Activated CD8-positive, alpha-beta memory T cell treated with anti-CD3 and anti-CD28 coated beads for 36 hours (primary cell): Measurements from ENCODE around the gene BCL2A1. TPM values are rescaled to one million over a fixed set of nuclear protein-coding genes. Genes with fewer than 3 reads are reported as not detected.
"Not testable (repeated sequence)": the region's sequence is repeated elsewhere in the genome, so short reads cannot be mapped to it uniquely, and the experiment has no call there.

Source experiments
- CTCF ChIA-PET: fragments of 350-600 bp; sonication (Branson Sonifier 250); formaldehyde crosslinking; loops from one replicate; lab custom pipeline; 2021; ENCODE audit warnings: antibody characterized with exemption; lab: Charles Lee
- POLR2A ChIA-PET: fragments of 350-600 bp; sonication (Branson Sonifier 250); formaldehyde crosslinking; loops from one replicate; lab custom pipeline; 2021; ENCODE audit warnings: antibody characterized with exemption; lab: Charles Lee
- total RNA-seq, 2 experiments: library from RNA; stranded (reverse); gene quantifications; one replicate each; pipeline ENCODE4 v1.2.3, GENCODE V29; 2021

Gene BCL2A1
- total RNA-seq, 2 experiments from 2014 or later: 73.5 to 79.6 TPM

- ChIA-PET POLR2A (interaction anchor here (1.1 to 1.3 kb wide), 4 partner anchors 20 to 45 kb away, joined by 3 to 7 read pairs (median 4); partner anchors contain the start of gene BCL2A1), CTCF (interaction anchor here (1.3 kb wide), 1 partner anchor 25 kb away, joined by 4 read pairs; no protein-coding TSS in a partner anchor)
Measured at GRCh38 chr15:79942741-79943481, 28.1 kb downstream of the BCL2A1 start.

GRCh38 chr15:79939399-79939798, 31.6 kb downstream of the BCL2A1 start:
- CTCF ChIA-PET: no interaction called here
- POLR2A ChIA-PET: no interaction called here

- POLR2A ChIA-PET: no interaction called here
- CTCF ChIA-PET: no interaction called here
Measured at GRCh38 chr15:79938143-79938542, 32.9 kb downstream of the BCL2A1 start.

- POLR2A ChIA-PET: interaction anchor here (0.6 kb wide), 1 partner anchor 83 kb away, joined by 7 read pairs; no protein-coding TSS in a partner anchor
- CTCF ChIA-PET: interaction anchor here (1.5 kb wide), 1 partner anchor 14 kb away, joined by 5 read pairs; no protein-coding TSS in a partner anchor
Measured at GRCh38 chr15:79935556-79936201, 35.3 kb downstream of the BCL2A1 start.

- ChIA-PET POLR2A (no interaction called here), CTCF (no interaction called here)
Measured at GRCh38 chr15:79933231-79933630, 37.8 kb downstream of the BCL2A1 start.

- ChIA-PET POLR2A (interaction anchor here (1.4 kb wide), 1 partner anchor 9 kb away, joined by 3 read pairs; no protein-coding TSS in a partner anchor), CTCF (no interaction called here)
Measured at GRCh38 chr15:79932447-79932846, 38.5 kb downstream of the BCL2A1 start.

GRCh38 chr15:79930516-79930915, 40.5 kb downstream of the BCL2A1 start:
- ChIA-PET POLR2A (no interaction called here), CTCF (interaction anchor here (0.7 kb wide), 1 partner anchor 170 kb away, joined by 6 read pairs; no protein-coding TSS in a partner anchor)

GRCh38 chr15:79929412-79929811, 41.6 kb downstream of the BCL2A1 start:
- ChIA-PET POLR2A (no interaction called here), CTCF (no interaction called here)

GRCh38 chr15:79926116-79926515, 44.9 kb downstream of the BCL2A1 start:
- CTCF ChIA-PET, POLR2A ChIA-PET: not testable (repeated sequence)

GRCh38 chr15:79924379-79924778, 46.6 kb downstream of the BCL2A1 start:
- ChIA-PET CTCF (no interaction called here), POLR2A (interaction anchor here (2.8 kb wide), 1 partner anchor 44 kb away, joined by 45 read pairs; no protein-coding TSS in a partner anchor)

- CTCF ChIA-PET: interaction anchor here (1.2 to 1.9 kb wide), 3 partner anchors 38 to 48 kb away, joined by 3 to 7 read pairs (median 4); partner anchors contain the start of gene BCL2A1
- POLR2A ChIA-PET: interaction anchor here (0.7 to 2.8 kb wide), 11 partner anchors 8 to 228 kb away, joined by 3 to 45 read pairs (median 5); partner anchors contain the start of genes BCL2A1 and MTHFS
Measured at GRCh38 chr15:79923515-79924169, 47.4 kb downstream of the BCL2A1 start.

GRCh38 chr15:79923079-79923514, 47.9 kb downstream of the BCL2A1 start:
- ChIA-PET POLR2A (interaction anchor here (0.5 to 2.8 kb wide), 14 partner anchors 9 to 234 kb away, joined by 3 to 45 read pairs (median 4); partner anchors contain the start of genes BCL2A1 and MTHFS), CTCF (interaction anchor here (0.5 to 2.4 kb wide), 6 partner anchors 9 to 69 kb away, joined by 3 to 7 read pairs (median 4); partner anchors contain the start of gene BCL2A1)

- CTCF ChIA-PET: interaction anchor here (0.5 to 2.4 kb wide), 6 partner anchors 9 to 69 kb away, joined by 3 to 7 read pairs (median 4); partner anchors contain the start of gene BCL2A1
Measured at GRCh38 chr15:79922512-79923078, 48.4 kb downstream of the BCL2A1 start.

GRCh38 chr15:79919749-79920511, 51.1 kb downstream of the BCL2A1 start:
- ChIA-PET CTCF (no interaction called here), POLR2A (interaction anchor here (0.9 kb wide), 1 partner anchor 24 kb away, joined by 3 read pairs; no protein-coding TSS in a partner anchor)

More at GRCh38 chr15:79922512-79923078, 48.4 kb downstream of the BCL2A1 start:
- POLR2A ChIA-PET: interaction anchor here (0.5 to 2.8 kb wide), 13 partner anchors 9 to 235 kb away, joined by 3 to 45 read pairs (median 4); partner anchors contain the start of genes BCL2A1 and MTHFS

- POLR2A ChIA-PET: no interaction called here
Measured at GRCh38 chr15:79919090-79919748, 51.8 kb downstream of the BCL2A1 start.

GRCh38 chr15:79918278-79918677, 52.7 kb downstream of the BCL2A1 start:
- CTCF ChIA-PET: no interaction called here
- POLR2A ChIA-PET: interaction anchor here (0.7 kb wide), 1 partner anchor 26 kb away, joined by 3 read pairs; no protein-coding TSS in a partner anchor

More at GRCh38 chr15:79919090-79919748, 51.8 kb downstream of the BCL2A1 start:
- CTCF ChIA-PET: no interaction called here
